WI38 (cell line): ENCODE results near the gene PTPRR.

Source experiments
- H3K4me3 ChIP-seq: 2 replicates; pipeline ENCODE4 v1.5.1; 2011; ENCODE audit warnings: low read depth, mild to moderate bottlenecking, control low read depth, low read length
- TF ChIP-seq, protein P1 (sequence below): IDR thresholded peaks from 2 replicates; pipeline ENCODE4 v1.5.1; 2012; ENCODE audit warnings: low read depth, mild to moderate bottlenecking, control low read depth, low read length

Gene PTPRR

DNA sequence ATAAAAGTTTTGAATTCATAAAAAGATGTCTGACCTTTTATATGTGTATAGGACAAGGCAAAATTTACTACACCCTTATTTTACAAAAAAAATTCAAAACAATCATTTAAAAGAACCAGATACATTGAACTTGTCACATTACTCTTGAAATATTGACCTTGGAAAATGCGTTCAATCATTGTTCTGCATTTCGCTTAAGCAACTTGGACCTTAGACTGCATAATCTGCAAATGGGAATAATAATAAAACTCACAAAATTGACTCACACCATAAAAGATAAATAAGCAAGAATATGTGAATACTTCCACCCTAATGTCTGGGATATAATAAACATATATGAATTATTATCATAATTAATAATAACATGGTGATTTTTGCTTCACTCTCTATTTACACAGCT is 213.9 kb downstream of the PTPRR start:
- H3K4me3 ChIP-seq: no peak overlapping the region
- TF ChIP-seq, protein P1, sequence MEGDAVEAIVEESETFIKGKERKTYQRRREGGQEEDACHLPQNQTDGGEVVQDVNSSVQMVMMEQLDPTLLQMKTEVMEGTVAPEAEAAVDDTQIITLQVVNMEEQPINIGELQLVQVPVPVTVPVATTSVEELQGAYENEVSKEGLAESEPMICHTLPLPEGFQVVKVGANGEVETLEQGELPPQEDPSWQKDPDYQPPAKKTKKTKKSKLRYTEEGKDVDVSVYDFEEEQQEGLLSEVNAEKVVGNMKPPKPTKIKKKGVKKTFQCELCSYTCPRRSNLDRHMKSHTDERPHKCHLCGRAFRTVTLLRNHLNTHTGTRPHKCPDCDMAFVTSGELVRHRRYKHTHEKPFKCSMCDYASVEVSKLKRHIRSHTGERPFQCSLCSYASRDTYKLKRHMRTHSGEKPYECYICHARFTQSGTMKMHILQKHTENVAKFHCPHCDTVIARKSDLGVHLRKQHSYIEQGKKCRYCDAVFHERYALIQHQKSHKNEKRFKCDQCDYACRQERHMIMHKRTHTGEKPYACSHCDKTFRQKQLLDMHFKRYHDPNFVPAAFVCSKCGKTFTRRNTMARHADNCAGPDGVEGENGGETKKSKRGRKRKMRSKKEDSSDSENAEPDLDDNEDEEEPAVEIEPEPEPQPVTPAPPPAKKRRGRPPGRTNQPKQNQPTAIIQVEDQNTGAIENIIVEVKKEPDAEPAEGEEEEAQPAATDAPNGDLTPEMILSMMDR: no peak

DNA sequence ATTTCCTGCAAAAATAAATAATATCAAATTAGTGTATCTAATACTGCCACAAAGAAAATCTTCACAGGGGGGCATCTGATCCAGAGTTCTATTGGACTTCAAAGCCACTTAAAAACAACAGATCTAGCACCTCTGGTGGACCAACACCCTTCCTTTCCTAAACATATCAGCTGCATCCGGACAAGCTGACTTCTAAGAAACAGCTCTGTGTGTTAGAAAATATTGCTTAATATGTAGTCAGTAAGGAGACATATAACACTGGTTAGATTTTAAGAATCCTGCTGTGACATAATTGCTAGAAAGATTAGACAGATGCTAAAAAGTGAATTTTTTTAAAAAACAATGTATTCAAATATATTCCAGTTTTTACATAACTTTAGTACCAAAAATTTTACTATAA is 222.2 kb downstream of the PTPRR start:
- TF ChIP-seq, protein P1: no peak
- no peak overlapping the region for H3K4me3 ChIP-seq

DNA sequence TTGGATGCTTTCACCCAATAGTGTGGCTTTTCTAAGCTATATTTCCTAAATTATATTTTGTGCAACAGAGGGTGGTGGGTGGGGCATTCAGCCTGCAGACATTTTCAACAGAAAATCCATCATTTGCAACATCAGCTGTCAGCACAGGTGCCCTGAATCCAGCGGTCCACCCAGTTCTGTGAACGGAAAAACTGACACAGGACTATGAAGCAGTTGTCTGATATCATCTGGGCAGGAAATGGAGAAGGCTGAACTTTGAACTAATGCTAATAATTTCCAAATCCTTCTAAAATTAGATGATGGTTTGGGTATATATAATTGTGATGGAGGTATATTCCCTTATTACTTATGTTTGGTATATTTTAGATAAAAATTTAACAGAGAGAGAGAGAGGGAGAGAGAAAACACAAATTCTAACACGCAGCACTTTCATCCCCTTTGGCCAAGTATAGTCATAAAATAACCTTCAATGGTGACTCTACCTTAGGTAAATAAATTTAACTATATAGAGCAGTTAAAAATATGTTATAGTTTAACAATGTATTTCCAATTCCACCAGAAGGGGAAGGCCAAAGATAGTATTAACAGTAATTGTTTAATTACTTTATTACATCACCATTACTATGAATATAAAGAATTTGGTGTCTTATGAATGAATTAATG is 225.0 kb downstream of the PTPRR start:
- TF ChIP-seq, protein P1: no peak

DNA sequence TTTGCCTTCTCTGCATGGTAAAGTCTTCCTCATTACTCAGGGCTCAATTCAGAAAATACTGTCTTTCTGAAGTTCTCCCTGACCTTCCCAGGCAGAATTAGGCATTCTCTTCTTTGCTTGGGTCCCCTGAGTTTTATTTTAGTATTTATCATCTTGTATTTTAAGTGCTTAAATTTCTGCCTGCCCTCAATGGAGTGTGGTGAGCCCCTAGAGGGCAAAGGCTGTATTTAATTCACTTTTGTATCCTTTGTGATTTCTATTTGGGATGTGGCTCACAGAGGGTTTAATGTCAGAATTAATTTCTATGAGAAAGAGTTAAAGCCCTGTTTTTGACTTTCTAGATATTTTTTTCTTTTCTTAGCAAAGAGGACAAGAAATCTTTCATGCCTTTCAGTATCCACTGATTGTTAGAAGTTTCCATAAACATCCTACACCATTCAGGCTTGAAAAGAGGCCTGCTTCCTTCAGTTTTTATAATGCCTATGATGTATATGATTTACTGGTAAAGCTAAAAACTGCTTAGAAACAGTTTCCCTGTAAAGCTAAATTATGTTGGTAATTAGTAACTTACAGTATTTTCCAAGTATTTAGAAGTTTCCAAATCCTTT is 227.8 kb downstream of the PTPRR start:
- TF ChIP-seq, protein P1: peak; percentile 38
- H3K4me3 ChIP-seq: no peak overlapping the region

More for the DNA sequence above, 225.0 kb downstream of the PTPRR start:
- no peak overlapping the region for H3K4me3 ChIP-seq

DNA sequence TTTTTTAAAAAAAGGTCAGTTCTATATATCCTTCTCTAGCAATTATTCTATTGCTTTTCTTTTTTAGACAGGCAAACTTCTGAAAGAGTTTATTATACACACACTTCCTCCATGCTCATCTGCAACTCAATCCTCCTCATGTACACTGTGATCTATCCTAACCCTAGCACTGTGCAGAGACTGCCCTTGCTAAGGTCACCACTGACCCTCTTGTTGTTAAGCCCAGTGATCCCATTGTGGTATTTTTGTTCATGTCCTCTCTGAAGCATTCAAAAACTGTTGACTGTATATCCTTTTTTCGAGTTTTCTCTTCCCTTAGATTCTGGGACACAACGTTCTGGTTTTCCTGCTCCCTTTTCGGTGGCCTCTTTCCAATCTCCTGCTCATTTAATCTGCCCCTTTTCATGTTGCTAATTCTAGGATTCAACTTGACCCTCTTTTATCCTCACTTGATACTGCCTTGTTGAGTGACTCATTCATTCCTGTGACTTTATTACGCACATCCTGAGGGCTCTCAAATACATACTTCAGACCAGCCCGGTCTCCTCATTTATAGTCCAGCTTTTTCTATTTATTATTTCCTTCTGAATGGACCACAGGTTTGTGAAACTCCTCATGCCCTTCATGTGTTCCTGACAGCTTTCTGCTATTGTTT is 229.4 kb downstream of the PTPRR start:
- TF ChIP-seq, protein P1: no peak
- H3K4me3 ChIP-seq: no peak overlapping the region

DNA sequence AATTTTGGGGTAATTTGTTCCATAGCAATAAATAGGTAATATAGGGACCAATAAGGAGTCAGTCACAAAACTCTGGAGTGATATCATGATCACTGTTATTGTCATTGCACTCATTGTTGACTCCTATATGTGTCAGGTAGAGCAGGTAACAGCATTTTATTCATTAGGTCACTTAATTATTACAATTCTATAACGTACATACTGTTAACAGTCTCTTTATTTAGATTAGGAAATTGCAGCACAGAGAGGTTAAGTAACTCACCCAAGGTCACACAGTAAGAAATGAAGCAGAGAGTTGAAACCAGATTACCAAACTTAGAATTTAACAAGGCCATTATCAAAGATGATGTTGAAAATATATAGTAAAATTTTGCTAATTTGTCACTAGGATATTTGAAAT is 233.6 kb downstream of the PTPRR start:
- no peak overlapping the region for H3K4me3 ChIP-seq
- TF ChIP-seq, protein P1: no peak

DNA sequence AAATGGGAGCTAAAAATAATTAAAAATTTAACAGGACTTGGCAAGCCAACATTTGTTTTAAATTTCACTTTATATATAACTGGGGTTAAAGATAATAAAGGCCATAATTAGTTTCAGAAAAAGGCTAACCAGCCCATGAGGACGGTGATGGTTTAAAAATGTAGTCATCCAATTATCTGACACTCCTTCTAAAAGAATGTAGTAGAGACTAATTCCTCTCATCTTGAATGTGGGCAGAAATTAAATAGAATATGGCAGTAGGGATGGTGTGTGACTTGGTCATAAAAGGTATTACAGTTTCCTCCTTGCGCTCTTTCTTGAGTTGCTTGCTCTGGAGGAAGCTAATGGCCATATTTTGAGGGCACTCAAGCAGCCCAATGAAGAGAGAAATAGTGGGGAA is 234.2 kb downstream of the PTPRR start:
- TF ChIP-seq, protein P1: no peak
- no peak overlapping the region for H3K4me3 ChIP-seq
